Measurements from ENCODE around the gene N4BP2L2. TPM values are rescaled to one million over a fixed set of nuclear protein-coding genes. Genes with fewer than 3 reads are reported as not detected.

The N4BP2L2 gene
- total RNA-seq, 4 donors from 2014 or later, result 79.8 to 722 (median 131) TPM

- peaks cover 6% of the 10 kb centered on the region for H3K36me3 ChIP-seq
- 80% methylated on average over 2 of the region's 2 CpGs for WGBS
- DNase-seq (ENCODE audit: low spot score in 2 of 2), result no peak
- H3K4me1 ChIP-seq, result no peaks in the 10 kb centered on the region
- H3K9me3 ChIP-seq, result no peaks in the 10 kb centered on the region
- H3K27me3 ChIP-seq, result no peaks in the 10 kb centered on the region
- H3K27ac ChIP-seq, result no peak overlapping the region
- no peak overlapping the region for H3K4me3 ChIP-seq
- no peak for TF ChIP-seq EP300 (IDR thresholded peaks at IDR 0.05)
- no peak for TF ChIP-seq POLR2AphosphoS5 (IDR thresholded peaks at IDR 0.05)
- TF ChIP-seq POLR2A (IDR thresholded peaks at IDR 0.05), result no peak
Measured at GRCh38 chr13:32476021-32476731, 62.4 kb downstream of the N4BP2L2 start.

GRCh38 chr13:32474999-32475792, 63.4 kb downstream of the N4BP2L2 start:
- Histone ChIP-seq H3K9me3 (no peaks in the 10 kb centered on the region), H3K4me3 (no peak overlapping the region), H3K27ac (no peak overlapping the region), H3K27me3 (no peaks in the 10 kb centered on the region), H3K4me1 (no peaks in the 10 kb centered on the region), H3K36me3 (peaks cover 6% of the 10 kb centered on the region)
- no peak for TF ChIP-seq POLR2A (IDR thresholded peaks at IDR 0.05)
- TF ChIP-seq, protein P1, sequence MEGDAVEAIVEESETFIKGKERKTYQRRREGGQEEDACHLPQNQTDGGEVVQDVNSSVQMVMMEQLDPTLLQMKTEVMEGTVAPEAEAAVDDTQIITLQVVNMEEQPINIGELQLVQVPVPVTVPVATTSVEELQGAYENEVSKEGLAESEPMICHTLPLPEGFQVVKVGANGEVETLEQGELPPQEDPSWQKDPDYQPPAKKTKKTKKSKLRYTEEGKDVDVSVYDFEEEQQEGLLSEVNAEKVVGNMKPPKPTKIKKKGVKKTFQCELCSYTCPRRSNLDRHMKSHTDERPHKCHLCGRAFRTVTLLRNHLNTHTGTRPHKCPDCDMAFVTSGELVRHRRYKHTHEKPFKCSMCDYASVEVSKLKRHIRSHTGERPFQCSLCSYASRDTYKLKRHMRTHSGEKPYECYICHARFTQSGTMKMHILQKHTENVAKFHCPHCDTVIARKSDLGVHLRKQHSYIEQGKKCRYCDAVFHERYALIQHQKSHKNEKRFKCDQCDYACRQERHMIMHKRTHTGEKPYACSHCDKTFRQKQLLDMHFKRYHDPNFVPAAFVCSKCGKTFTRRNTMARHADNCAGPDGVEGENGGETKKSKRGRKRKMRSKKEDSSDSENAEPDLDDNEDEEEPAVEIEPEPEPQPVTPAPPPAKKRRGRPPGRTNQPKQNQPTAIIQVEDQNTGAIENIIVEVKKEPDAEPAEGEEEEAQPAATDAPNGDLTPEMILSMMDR (IDR thresholded peaks at IDR 0.05), result no peak
- no peak for DNase-seq (ENCODE audit: low spot score in 2 of 2)
- 71% methylated on average over 10 of the region's 10 CpGs for WGBS

DNA sequence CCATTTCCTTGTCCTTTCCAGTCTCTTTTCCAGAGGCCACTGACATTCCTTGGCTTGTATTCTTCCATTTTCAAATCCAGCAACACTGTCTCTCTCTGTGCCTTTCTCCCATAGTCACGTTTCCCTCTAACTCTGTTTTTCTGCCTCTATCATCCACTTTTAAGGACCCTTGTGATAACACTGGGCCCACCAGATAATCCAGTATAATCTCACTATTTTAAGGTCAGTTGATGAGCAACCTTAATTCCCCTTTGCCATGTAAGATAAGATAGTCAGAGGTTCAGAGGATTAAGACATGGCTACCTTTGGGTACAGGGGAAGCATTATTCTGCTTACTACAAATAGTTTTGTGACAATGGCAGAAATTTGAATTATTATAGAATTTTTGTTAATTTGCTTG, 64.9 kb downstream of the N4BP2L2 start:
- no peaks in the 10 kb centered on the region for H3K4me1 ChIP-seq
- H3K9me3 ChIP-seq, result no peaks in the 10 kb centered on the region
- no peak overlapping the region for H3K4me3 ChIP-seq
- TF ChIP-seq, protein P1 (IDR thresholded peaks at IDR 0.05), result no peak
- TF ChIP-seq POLR2AphosphoS5 (IDR thresholded peaks at IDR 0.05), result no peak
- TF ChIP-seq EP300 (IDR thresholded peaks at IDR 0.05), result no peak
- no peak for TF ChIP-seq POLR2A (IDR thresholded peaks at IDR 0.05)
- H3K36me3 ChIP-seq, result peaks cover 6% of the 10 kb centered on the region
- H3K27me3 ChIP-seq, result no peaks in the 10 kb centered on the region
- DNase-seq (ENCODE audit: low spot score in 2 of 2), result no peak
- WGBS, result 71% methylated on average over 1 of the region's 1 CpG
- no peak overlapping the region for H3K27ac ChIP-seq

DNA sequence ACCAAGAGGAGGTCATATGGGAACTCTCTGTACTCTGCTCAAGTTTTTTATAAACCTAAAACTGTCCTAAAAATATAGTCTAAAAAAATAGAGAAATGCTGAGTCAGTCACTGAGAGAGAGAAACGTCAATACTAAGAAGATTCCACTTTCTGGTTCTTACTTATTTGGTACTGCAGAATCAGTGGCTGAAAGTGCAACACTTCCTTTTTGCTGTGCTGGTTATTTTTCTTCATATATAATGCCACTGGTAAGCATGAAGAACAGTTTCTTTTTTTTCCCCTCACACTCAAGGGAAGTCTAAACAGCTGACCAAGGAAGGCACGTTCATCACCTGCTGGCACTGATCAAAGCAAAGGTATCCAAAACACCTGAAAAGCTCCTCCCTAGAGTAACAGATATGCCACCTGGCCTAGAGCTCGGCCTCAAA, 66.4 kb downstream of the N4BP2L2 start:
- no peaks in the 10 kb centered on the region for H3K36me3 ChIP-seq
- no peaks in the 10 kb centered on the region for H3K4me1 ChIP-seq
- no peaks in the 10 kb centered on the region for H3K9me3 ChIP-seq
- DNase-seq (ENCODE audit: low spot score in 2 of 2), result no peak
- H3K27me3 ChIP-seq, result no peaks in the 10 kb centered on the region
- TF ChIP-seq EP300 (IDR thresholded peaks at IDR 0.05) (no peak), POLR2A (IDR thresholded peaks at IDR 0.05) (no peak), POLR2AphosphoS5 (IDR thresholded peaks at IDR 0.05) (no peak)
- TF ChIP-seq, protein P1 (IDR thresholded peaks at IDR 0.05), result no peak
- no peak overlapping the region for H3K4me3 ChIP-seq
- WGBS, result 60% methylated on average over 3 of the region's 3 CpGs
- H3K27ac ChIP-seq, result no peak overlapping the region

DNA sequence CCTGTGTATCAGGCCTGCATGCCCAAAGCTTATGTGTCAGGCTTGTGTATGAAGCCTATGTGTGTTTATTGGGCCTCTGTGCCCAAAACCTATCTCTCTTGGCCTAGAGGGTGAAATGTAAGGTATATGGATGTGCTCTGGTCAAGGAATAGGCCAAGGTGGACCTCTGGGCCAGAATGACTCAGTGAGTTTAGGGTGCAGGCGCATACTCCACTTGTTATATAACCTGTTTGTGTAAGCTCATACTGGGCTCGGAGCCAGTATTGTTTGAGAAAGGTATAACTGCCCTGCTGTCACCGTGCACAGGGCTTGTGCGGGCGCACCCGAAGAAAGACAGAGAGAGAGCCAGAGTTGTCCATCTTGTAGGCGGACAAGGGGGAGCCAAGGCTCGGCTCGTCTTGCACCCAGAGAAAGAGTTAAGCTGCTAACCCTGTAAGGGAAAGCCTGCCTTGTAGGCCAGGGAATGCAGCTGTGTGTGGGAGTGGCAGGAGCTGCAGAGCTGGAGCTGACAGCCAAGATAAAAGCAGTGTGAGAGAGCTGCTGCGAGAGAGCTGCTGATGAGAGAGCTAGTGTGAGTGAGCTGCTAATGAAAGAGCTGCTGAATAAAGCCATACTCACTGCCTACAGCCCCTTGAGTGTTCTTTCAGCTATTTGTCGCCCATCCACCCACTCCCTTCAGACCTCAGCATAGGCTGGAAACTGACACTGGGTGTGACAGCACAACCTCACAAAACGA, 67.2 kb downstream of the N4BP2L2 start:
- Histone ChIP-seq H3K4me3 (no peak overlapping the region), H3K36me3 (no peaks in the 10 kb centered on the region), H3K4me1 (no peaks in the 10 kb centered on the region), H3K27me3 (no peaks in the 10 kb centered on the region), H3K9me3 (no peaks in the 10 kb centered on the region), H3K27ac (no peak overlapping the region)
- no peak for DNase-seq (ENCODE audit: low spot score in 2 of 2)
- no peak for TF ChIP-seq POLR2A (IDR thresholded peaks at IDR 0.05)
- TF ChIP-seq, protein P1 (IDR thresholded peaks at IDR 0.05), result no peak
- TF ChIP-seq EP300 (IDR thresholded peaks at IDR 0.05), result no peak
- TF ChIP-seq POLR2AphosphoS5 (IDR thresholded peaks at IDR 0.05), result no peak
- 70% methylated on average over 12 of the region's 12 CpGs for WGBS
